Right ventricle myocardium superior (tissue), 1 donor: ENCODE measurements around the gene FBXW12. TPM values are rescaled to one million over a fixed set of nuclear protein-coding genes. Genes with fewer than 3 reads are reported as not detected.

Source experiments
- ATAC-seq: fragments of 200-7000 bp; cut with Tn5 transposase; one replicate; pipeline ENCODE4 v1.9.1; 2020; ENCODE audit warnings: mild to moderate bottlenecking; ENCODE audit not compliant: poor library complexity
- DNase-seq: peaks from one replicate; pipeline ENCODE4 v3.0.0-alpha.2; 2020
- intact Hi-C: fragments of 100-400 bp; cut with DNase I; formaldehyde crosslinking; loops from one replicate; pipeline ENCODE4 v1.11.2; 2022
- total RNA-seq: library from RNA; stranded (reverse); fragmentation: NEBNext Ultra II Directional; extraction: Animal tissue kit (Norgen Biotek cat#: 25700); gene quantifications from one replicate; pipeline ENCODE4 v1.2.1, GENCODE V29; 2021
- donor health status: DM: no; HTN: yes; CAD: no; lungs with severe emphysema.

FBXW12 gene
- total RNA-seq, 1 donor from 2014 or later: not detected

GRCh38 chr3:48415251-48415953 is 43.4 kb downstream of the FBXW12 start:
- ATAC-seq (no peak), DNase-seq (peak; percentile 33)
- intact Hi-C loops: no loop called here

DNA sequence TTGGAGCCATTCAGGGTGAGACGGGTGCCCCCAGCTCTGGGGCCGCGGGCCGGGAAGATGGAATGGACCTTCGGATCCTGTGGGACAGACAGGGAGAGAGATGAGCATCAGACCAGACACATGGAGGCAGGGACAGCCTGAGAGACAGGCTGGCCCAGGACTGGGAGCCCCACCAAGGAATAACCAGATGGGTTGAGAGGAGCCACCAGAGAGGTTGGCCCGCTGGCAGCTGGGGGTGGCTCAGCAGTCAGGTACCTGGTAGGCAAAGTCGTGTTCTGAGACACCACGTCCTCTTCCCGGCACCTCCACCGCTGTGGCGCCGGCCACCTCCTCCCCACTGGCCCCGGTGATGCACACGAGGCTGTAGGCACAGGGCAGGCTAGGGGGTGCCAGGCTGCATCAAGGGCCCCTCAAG is 44.1 kb downstream of the FBXW12 start:
- no peak for ATAC-seq
- intact Hi-C loops: no loop called here
- DNase-seq: peak; percentile 21

- DNase-seq (peak; percentile 17), ATAC-seq (no peak)
- intact Hi-C loops: no loop called here
Observed at GRCh38 chr3:48416546-48416945, 44.5 kb downstream of the FBXW12 start.

DNA sequence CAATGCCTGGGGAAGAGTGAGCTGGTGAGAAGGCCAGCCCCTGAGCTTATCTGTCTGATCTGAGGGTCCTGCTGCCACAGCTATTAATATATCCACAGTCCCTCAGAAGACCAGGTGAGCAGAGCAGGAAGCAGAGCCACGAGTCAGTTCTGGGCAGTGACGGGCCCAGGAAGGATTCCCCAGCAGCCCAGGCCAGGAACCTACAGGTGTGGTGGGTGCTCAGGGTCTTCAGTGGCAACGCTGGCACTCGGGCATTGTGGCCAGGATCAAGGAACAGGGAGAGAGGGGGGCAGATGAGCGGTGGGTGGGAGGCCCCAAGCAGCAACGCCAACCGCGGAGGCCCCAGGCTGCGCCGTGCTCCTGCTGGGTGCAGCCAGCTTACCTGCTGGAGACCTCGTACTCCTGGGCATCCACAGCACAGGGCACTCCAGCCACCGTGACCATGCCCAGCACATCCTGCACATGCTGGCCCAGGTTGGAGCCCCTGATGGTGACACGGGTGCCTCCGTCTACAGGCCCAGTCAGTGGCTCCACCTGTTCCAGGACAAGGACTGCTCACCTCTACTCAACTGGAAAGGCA is 45.6 kb downstream of the FBXW12 start:
- intact Hi-C loops: no loop called here
- DNase-seq (no peak), ATAC-seq (no peak)

- no peak for DNase-seq
- ATAC-seq: no peak
- intact Hi-C loops: no loop called here
Observed at GRCh38 chr3:48418140-48418539, 46.1 kb downstream of the FBXW12 start.

- intact Hi-C loops: no loop called here
- no peak for DNase-seq
Observed at GRCh38 chr3:48418651-48419050, 46.6 kb downstream of the FBXW12 start.

GRCh38 chr3:48419149-48419548 is 47.1 kb downstream of the FBXW12 start:
- ATAC-seq (no peak), DNase-seq (no peak)
- intact Hi-C loops: no loop called here

More at GRCh38 chr3:48418651-48419050, 46.6 kb downstream of the FBXW12 start:
- no peak for ATAC-seq

- ATAC-seq: no peak
- DNase-seq: no peak
- intact Hi-C loops: no loop called here
Observed at GRCh38 chr3:48419597-48419996, 47.6 kb downstream of the FBXW12 start.

GRCh38 chr3:48420561-48420960 is 48.5 kb downstream of the FBXW12 start:
- no peak for ATAC-seq
- intact Hi-C loops: no loop called here
- no peak for DNase-seq

DNA sequence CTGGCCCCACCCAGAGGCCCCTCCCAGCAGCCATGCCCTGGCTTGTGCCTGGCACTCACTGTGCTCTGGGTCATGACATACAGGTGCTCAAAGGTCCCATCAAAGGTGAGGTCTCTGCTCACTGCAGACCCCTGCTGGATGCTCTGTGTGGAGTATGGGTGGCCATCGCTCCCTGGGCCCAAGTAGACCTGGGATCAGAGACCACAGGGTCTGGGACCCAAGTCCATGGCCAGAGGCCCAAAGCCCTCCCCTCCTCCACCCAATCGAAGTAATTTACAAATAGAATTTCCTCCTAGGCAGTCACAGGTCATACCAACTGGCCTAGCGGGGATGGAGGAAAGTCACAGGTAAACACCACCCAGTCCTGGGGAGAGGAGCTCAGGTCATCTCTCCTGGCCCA is 50.3 kb downstream of the FBXW12 start:
- DNase-seq: no peak
- intact Hi-C loops: no loop called here
- no peak for ATAC-seq

GRCh38 chr3:48422681-48423080 is 50.7 kb downstream of the FBXW12 start:
- DNase-seq (no peak), ATAC-seq (no peak)
- intact Hi-C loops: no loop called here

GRCh38 chr3:48423241-48423882 is 51.3 kb downstream of the FBXW12 start:
- ATAC-seq (no peak), DNase-seq (no peak)
- intact Hi-C loops: no loop called here

DNA sequence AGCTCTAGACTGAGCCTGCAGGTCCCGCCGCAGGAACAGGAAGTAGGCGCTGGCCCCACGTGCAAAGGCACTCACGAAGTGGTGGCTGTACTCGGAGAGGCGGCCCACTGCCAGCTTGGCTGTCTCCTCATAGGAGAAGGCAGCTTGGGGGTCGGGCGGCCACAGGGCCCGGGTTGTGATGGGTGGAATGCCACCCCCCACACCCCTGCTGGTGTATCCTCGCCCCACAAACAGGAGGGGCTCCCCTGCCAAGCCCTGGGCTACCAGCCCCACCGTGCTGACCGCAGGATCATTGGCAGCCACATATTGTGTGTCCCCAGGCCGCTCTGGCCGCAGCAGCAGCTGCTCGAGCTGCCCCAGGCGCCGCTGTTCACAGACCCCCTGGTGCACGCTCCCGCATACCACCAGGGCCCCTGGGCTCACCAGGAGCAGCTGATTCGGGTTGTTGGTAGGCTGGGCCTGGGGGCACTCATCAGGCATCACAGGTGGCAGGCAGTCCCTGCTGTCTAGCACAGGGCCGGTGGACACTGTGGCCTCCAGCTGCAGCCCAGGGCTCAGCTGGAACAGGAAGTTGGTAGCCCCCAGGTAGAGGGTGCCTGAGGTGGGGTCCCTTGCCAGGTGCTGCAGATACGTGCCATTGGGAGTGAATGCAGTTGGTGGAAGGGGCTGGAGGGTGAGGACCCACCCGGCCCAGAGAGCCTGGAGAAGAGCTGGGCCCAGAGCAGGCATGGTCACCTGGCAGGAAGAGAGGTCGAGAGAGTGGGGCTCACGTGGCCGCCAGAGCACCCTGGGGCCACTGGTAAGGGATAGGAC is 52.1 kb downstream of the FBXW12 start:
- DNase-seq: no peak
- intact Hi-C loops: no loop called here

GRCh38 chr3:48425281-48425812 is 53.3 kb downstream of the FBXW12 start:
- ATAC-seq (peak; percentile 26), DNase-seq (peak; percentile 69)
- intact Hi-C loops: no loop called here

More for the DNA sequence above, 52.1 kb downstream of the FBXW12 start:
- no peak for ATAC-seq

DNA sequence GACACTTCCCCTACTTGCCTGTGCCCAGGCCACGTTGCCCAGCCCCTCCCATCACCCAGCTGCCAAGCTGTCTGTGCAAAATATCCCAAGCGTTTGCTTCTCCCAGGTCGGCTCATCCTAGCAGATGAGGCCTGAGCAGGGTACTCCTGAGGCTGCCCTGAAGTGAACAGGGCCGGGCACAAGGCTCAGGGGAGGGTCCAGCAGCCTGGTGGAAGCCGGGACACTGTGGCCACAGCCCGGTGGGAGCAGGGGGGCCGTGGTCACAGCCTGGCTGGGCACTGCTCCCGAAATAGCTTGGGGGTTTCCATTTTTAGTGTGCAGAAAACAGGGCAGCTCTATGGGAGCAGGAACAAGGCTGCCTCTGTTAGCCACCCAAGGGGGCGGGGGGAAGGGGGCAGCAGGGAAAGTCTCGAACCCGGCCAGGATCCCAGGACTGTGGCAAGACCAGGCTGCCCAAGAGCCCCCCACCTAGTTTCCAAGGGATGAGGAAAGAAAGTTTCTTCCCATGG is 54.4 kb downstream of the FBXW12 start:
- ATAC-seq: peak; percentile 58

DNA sequence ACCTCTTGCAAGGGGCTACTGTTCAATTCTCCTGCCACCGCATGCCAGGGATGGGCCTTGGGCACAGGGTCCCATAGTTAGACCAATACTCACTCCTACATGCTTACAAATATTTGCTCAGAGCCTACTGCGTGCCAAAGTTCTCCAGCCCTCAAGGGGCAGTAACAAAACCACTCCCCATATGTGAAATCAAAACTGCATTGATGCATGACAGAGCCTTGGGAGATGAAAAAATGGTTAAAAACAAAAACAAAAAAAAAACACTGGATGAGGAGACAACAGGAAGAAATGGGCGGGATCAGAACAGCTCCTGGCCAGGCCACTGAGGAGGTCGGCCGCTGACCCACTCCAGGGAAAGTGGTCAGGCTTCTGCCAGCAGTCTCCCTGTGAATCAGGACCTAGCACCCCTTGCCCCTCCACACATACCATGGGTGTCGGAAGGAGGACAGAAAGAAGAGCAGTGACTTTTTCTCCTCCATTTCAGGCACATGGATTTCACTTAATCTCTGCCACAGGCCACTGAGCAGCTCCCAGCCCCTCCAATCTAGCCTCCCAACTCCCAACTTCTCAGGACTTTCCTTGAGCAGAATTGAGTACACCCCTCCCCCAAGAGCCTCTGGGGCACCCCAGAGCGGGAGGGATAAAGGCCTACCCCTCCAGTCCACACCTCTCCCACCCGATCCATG is 55.1 kb downstream of the FBXW12 start:
- DNase-seq (no peak), ATAC-seq (no peak)

More for the DNA sequence above, 54.4 kb downstream of the FBXW12 start:
- intact Hi-C loops: no loop called here
- DNase-seq: peak; percentile 64

DNA sequence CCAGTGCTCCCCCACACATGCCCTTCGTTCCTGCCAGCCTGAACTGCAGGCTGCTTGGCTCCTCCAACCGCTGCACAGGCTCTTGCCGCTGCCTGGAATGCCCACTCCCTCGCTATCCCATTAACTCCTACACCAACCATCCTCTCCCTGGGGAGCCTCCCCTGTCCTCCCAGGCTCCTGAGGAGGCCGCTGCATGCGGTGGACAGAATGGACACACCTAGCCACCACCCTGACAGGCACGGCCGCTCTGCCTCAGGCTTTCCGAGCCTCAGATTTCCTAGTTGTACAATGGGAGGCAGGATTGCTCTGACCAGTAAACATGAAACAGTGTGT is 55.6 kb downstream of the FBXW12 start:
- ATAC-seq (no peak), DNase-seq (no peak)
- intact Hi-C loops: no loop called here

More for the DNA sequence above, 55.1 kb downstream of the FBXW12 start:
- intact Hi-C loops: no loop called here

GRCh38 chr3:48428088-48428571 is 56.1 kb downstream of the FBXW12 start:
- intact Hi-C loops: no loop called here
- no peak for ATAC-seq

More at GRCh38 chr3:48428088-48428571, 56.1 kb downstream of the FBXW12 start:
- no peak for DNase-seq
